Measurements from ENCODE around the gene GDI1. TPM values are rescaled to one million over a fixed set of nuclear protein-coding genes. Genes with fewer than 3 reads are reported as not detected.
"Not testable (repeated sequence)": the region's sequence is repeated elsewhere in the genome, so short reads cannot be mapped to it uniquely, and the experiment has no call there.

Gene GDI1
- total RNA-seq (100 to 1,000 TPM in 1 of 4 donors, 10 to 100 TPM in 3; 71.7 to 101 (median 86.1) TPM), polyA plus RNA-seq (10 to 100 TPM; 50.9 to 75.4 (median 51.1) TPM)

- peak; percentile 66 to 90 (median 84) for TF ChIP-seq POLR2AphosphoS5 (IDR thresholded peaks at IDR 0.05)
- no peak for TF ChIP-seq EP300 (IDR thresholded peaks at IDR 0.05)
- peak; percentile 30 to 35 for TF ChIP-seq POLR2A (IDR thresholded peaks at IDR 0.05)
- no peak for TF ChIP-seq CTCF (IDR thresholded peaks at IDR 0.05)
- H3K4me3 ChIP-seq = peak within 1 kb of the TSS; percentile 48 to 76 (median 70)
- H3K36me3 ChIP-seq = peaks cover 0 to 55% (median 14%) of the 10 kb centered on the region in 4 donors
- peak within 1 kb of the TSS; percentile 85 to 93 (median 88) for H3K27ac ChIP-seq
- intact Hi-C loops (cut with DNase I) = loop anchor here (5.0 kb wide), 1 partner anchor 50 kb away; the partner anchor contains the start of gene UBL4A
- peak; percentile 82 for DNase-seq
- H3K27me3 ChIP-seq = no peaks in the 10 kb centered on the region
- 0 to 1% methylated on average over 93 of the region's 93 CpGs for WGBS, 2 donors
- H3K4me1 ChIP-seq = peaks cover 0 to 26% (median 13%) of the 10 kb centered on the region in 4 donors
- H3K9me3 ChIP-seq = no peaks in the 10 kb centered on the region
These were observed at the start of gene GDI1 for GRCh38 chrX:154436983-154437752. Gene GDI1 (plus strand): TSS chrX:154437154. CDS start chrX:154437255, 101 bp downstream.

- peaks cover 0 to 16% (median 10%) of the 10 kb centered on the region in 4 donors for H3K4me1 ChIP-seq
- H3K9me3 ChIP-seq; DNase-seq; H3K36me3 ChIP-seq; H3K4me3 ChIP-seq; H3K27ac ChIP-seq; H3K27me3 ChIP-seq; intact Hi-C loops (cut with DNase I): not testable (repeated sequence)
- WGBS, 2 donors = no CpG with 5 or more reads among the region's 20 CpGs
These were observed 48.9 kb upstream of the GDI1 start for GRCh38 chrX:154388094-154388493.

- H3K27me3 ChIP-seq; H3K9me3 ChIP-seq; intact Hi-C loops (cut with DNase I); DNase-seq; H3K4me3 ChIP-seq; H3K27ac ChIP-seq; H3K36me3 ChIP-seq: not testable (repeated sequence)
- peaks cover 0 to 11% (median 6%) of the 10 kb centered on the region in 4 donors for H3K4me1 ChIP-seq
- no CpG with 5 or more reads among the region's 16 CpGs for WGBS, 2 donors
These were observed 48.3 kb upstream of the GDI1 start for GRCh38 chrX:154388649-154389048.

GRCh38 chrX:154389812-154390747 lies 46.9 kb upstream of the GDI1 start:
- intact Hi-C loops (cut with DNase I); H3K27me3 ChIP-seq; H3K9me3 ChIP-seq; H3K36me3 ChIP-seq; H3K4me1 ChIP-seq: not testable (repeated sequence)
- Histone ChIP-seq H3K4me3 (peak overlapping the region in 2 of 4 donors; percentile 18 to 29), H3K27ac (peak overlapping the region; percentile 59 to 72 (median 62))
- WGBS, 2 donors = 1% methylated on average over 20 to 41 of the region's 121 CpGs
- peak; percentile 48 for DNase-seq

GRCh38 chrX:154396363-154396762 lies 40.6 kb upstream of the GDI1 start:
- H3K27me3 ChIP-seq, DNase-seq, H3K9me3 ChIP-seq, H3K4me3 ChIP-seq: not testable (repeated sequence)
- intact Hi-C loops (cut with DNase I) = loop anchor here (5.0 kb wide), 1 partner anchor 91 kb away; the partner anchor contains the start of gene UBL4A
- peaks cover 0 to 20% (median 13%) of the 10 kb centered on the region in 4 donors for H3K4me1 ChIP-seq
- peak overlapping the region; percentile 95 to 98 (median 97) for H3K27ac ChIP-seq
- peaks cover 11 to 22% (median 14%) of the 10 kb centered on the region in 4 donors for H3K36me3 ChIP-seq
- WGBS, 2 donors = 88 to 93% methylated on average over 17 of the region's 17 CpGs

GRCh38 chrX:154396973-154397887 lies 39.7 kb upstream of the GDI1 start:
- Histone ChIP-seq H3K27me3 (no peaks in the 10 kb centered on the region), H3K9me3 (no peaks in the 10 kb centered on the region), H3K4me3 (peak overlapping the region; percentile 38 to 80 (median 62)), H3K36me3 (peaks cover 11 to 22% (median 14%) of the 10 kb centered on the region in 4 donors), H3K4me1 (peaks cover 0 to 20% (median 13%) of the 10 kb centered on the region in 4 donors), H3K27ac (peak overlapping the region; percentile 95 to 98 (median 97))
- intact Hi-C loops (cut with DNase I) = loop anchor here (5.0 kb wide), 1 partner anchor 90 kb away; the partner anchor contains the start of gene UBL4A
- TF ChIP-seq EP300 (IDR thresholded peaks at IDR 0.05) = no peak
- TF ChIP-seq POLR2A (IDR thresholded peaks at IDR 0.05) = peak in 1 of 2 donors; percentile 30
- no peak for TF ChIP-seq CTCF (IDR thresholded peaks at IDR 0.05)
- TF ChIP-seq POLR2AphosphoS5 (IDR thresholded peaks at IDR 0.05) = peak; percentile 12 to 70 (median 46)
- DNase-seq = peak; percentile 90
- 3 to 5% methylated on average over 53 of the region's 53 CpGs for WGBS, 2 donors

Data from sigmoid colon (tissue), 7 donors.